HepG2 (cell line): ENCODE measurements around the gene CXXC5. TPM values are rescaled to one million over a fixed set of nuclear protein-coding genes. Genes with fewer than 3 reads are reported as not detected.

Experiments used
- HDAC2 ChIP-seq: sonication (generic); formaldehyde crosslinking; IDR thresholded peaks from 2 replicates; pipeline ENCODE4 v1.4.0; 2020; ENCODE audit warnings: missing genetic modification reagents
- HNRNPLL ChIP-seq: fragments of 200-400 bp; formaldehyde crosslinking; IDR thresholded peaks from 2 replicates; pipeline ENCODE4 v1.6.1; 2017; ENCODE audit warnings: mild to moderate bottlenecking, low read depth, low read length; ENCODE audit not compliant: poor library complexity, severe bottlenecking
- HOXA5 ChIP-seq: sonication (generic); formaldehyde crosslinking; IDR thresholded peaks from 2 replicates; pipeline ENCODE4 v1.4.0; 2020; ENCODE audit warnings: missing genetic modification reagents
- ONECUT2 ChIP-seq: sonication (generic); formaldehyde crosslinking; IDR thresholded peaks from 2 replicates; pipeline ENCODE4 v1.4.0; 2020; ENCODE audit warnings: missing genetic modification reagents
- PHF21A ChIP-seq: sonication (generic); formaldehyde crosslinking; IDR thresholded peaks from 2 replicates; pipeline ENCODE4 v1.5.0; 2020; ENCODE audit warnings: mild to moderate bottlenecking, missing genetic modification reagents
- POLR2AphosphoS5 ChIP-seq: IDR thresholded peaks from 2 replicates; pipeline ENCODE4 v1.6.1; 2012; ENCODE audit warnings: low read depth, low read length
- SYNCRIP ChIP-seq: fragments of 200-400 bp; formaldehyde crosslinking; IDR thresholded peaks from 2 replicates; pipeline ENCODE4 v1.6.1; 2018; ENCODE audit warnings: mild to moderate bottlenecking, low read depth, low read length; ENCODE audit not compliant: insufficient read depth
- ZNF556 ChIP-seq: sonication (generic); formaldehyde crosslinking; IDR thresholded peaks from 2 replicates; pipeline ENCODE4 v1.4.0; 2020; ENCODE audit warnings: mild to moderate bottlenecking, missing genetic modification reagents, borderline replicate concordance
- ZNF652 ChIP-seq: IDR thresholded peaks from 2 replicates; pipeline ENCODE4 v1.6.1; 2016; ENCODE audit warnings: low read depth, borderline replicate concordance
- ZSCAN25 ChIP-seq: sonication (generic); formaldehyde crosslinking; IDR thresholded peaks from 2 replicates; pipeline ENCODE4 v1.8.0; 2022; ENCODE audit warnings: mild to moderate bottlenecking, missing genetic modification reagents
- polyA plus RNA-seq, 8 experiments: library from polyadenylated mRNA; depleted of rRNA in 3 of 8; stranded (reverse) in 7 of 8; unstranded in 1 of 8; fragments of >200 nt; fragmentation: Illumina TruSeq in 4 of 8; extraction: Trizol in 4 of 8; gene quantifications; 2 replicates each; pipeline versions ENCODE4 v1.2.1 to v1.2.3, GENCODE V29; 2011 to 2016; ENCODE audit warnings: low read depth in 4 of 8, missing spikeins in 1 of 8, mixed read lengths in 1 of 8; ENCODE audit not compliant: insufficient read depth in 1 of 8
- total RNA-seq, 5 experiments: library from RNA; depleted of rRNA; stranded (reverse); fragments of >200 nt; fragmentation: Illumina TruSeq; extraction: Trizol; gene quantifications; 2 replicates each; pipeline ENCODE4 v1.2.3, GENCODE V29; 2016; ENCODE audit warnings: low read depth in 1 of 5
- TF ChIP-seq, protein P1 (sequence below): sonication (generic); formaldehyde crosslinking; IDR thresholded peaks from 2 replicates; pipeline ENCODE4 v1.5.0; 2020; ENCODE audit warnings: mild to moderate bottlenecking, missing genetic modification reagents, borderline replicate concordance
- TF ChIP-seq, protein P2 (sequence below): sonication (generic); formaldehyde crosslinking; IDR thresholded peaks from 2 replicates; pipeline ENCODE4 v1.4.0; 2020; ENCODE audit warnings: missing genetic modification reagents, mild to moderate bottlenecking, borderline replicate concordance
- TF ChIP-seq, protein P3 (sequence below): IDR thresholded peaks from 2 replicates; pipeline ENCODE4 v1.6.1; 2012; ENCODE audit warnings: inconsistent platforms
- TF ChIP-seq, protein P4 (sequence below): sonication (generic); formaldehyde crosslinking; conservative IDR thresholded peaks from 2 replicates; pipeline ENCODE4 v1.4.0; 2020; ENCODE audit warnings: mild to moderate bottlenecking, missing genetic modification reagents, moderate library complexity

CXXC5 gene
- total and polyA plus RNA-seq, 2 of the 13 experiments (the other 11 are each of a cell fraction or from before 2014, with no cell fraction given) = 32.3 to 33.0 TPM

DNA sequence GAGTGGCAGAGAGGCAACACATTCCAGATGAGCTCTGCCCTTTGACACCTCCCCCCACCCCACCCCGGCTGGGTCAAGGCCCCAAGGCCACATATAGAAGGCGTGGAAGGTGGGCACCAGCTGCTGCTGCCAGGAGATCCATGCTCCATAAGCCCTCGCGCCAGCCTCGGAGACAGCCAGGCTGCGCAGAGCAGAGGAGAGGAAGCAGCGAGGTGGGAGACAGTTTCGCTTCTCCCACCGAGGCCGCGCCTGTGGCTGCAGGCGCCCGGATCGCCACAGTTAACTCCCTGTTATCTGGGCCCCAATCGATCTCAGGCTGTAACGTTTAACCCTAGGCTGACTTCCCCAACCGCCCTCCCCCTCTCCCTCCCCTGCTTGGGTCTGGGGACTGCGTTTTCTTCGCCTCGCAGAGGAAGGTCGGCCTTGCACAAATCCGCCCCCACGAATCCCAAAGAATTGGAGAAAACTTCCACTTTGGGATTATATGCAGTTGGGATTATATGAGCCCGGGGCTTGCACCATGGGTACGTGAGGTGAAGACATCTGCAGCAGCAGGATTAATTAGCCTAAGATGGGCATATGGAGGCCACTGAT, 1.1 kb upstream of the CXXC5 start (continued):
- TF ChIP-seq, protein P1, sequence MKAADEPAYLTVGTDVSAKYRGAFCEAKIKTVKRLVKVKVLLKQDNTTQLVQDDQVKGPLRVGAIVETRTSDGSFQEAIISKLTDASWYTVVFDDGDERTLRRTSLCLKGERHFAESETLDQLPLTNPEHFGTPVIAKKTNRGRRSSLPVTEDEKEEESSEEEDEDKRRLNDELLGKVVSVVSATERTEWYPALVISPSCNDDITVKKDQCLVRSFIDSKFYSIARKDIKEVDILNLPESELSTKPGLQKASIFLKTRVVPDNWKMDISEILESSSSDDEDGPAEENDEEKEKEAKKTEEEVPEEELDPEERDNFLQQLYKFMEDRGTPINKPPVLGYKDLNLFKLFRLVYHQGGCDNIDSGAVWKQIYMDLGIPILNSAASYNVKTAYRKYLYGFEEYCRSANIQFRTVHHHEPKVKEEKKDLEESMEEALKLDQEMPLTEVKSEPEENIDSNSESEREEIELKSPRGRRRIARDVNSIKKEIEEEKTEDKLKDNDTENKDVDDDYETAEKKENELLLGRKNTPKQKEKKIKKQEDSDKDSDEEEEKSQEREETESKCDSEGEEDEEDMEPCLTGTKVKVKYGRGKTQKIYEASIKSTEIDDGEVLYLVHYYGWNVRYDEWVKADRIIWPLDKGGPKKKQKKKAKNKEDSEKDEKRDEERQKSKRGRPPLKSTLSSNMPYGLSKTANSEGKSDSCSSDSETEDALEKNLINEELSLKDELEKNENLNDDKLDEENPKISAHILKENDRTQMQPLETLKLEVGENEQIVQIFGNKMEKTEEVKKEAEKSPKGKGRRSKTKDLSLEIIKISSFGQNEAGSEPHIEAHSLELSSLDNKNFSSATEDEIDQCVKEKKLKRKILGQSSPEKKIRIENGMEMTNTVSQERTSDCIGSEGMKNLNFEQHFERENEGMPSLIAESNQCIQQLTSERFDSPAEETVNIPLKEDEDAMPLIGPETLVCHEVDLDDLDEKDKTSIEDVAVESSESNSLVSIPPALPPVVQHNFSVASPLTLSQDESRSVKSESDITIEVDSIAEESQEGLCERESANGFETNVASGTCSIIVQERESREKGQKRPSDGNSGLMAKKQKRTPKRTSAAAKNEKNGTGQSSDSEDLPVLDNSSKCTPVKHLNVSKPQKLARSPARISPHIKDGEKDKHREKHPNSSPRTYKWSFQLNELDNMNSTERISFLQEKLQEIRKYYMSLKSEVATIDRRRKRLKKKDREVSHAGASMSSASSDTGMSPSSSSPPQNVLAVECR (CRISPR knock-in tag) = peak; percentile 50; the same call in 1 of the 2 replicates
- peak; percentile 85 for TF ChIP-seq ONECUT2 (CRISPR knock-in tag)
- TF ChIP-seq, protein P2, sequence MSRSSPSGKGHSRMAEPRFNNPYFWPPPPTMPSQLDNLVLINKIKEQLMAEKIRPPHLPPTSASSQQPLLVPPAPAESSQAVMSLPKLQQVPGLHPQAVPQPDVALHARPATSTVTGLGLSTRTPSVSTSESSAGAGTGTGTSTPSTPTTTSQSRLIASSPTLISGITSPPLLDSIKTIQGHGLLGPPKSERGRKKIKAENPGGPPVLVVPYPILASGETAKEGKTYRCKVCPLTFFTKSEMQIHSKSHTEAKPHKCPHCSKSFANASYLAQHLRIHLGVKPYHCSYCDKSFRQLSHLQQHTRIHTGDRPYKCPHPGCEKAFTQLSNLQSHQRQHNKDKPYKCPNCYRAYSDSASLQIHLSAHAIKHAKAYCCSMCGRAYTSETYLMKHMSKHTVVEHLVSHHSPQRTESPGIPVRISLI (CRISPR knock-in tag) = no peak
- TF ChIP-seq HOXA5 (CRISPR knock-in tag) = no peak
- TF ChIP-seq, protein P3, sequence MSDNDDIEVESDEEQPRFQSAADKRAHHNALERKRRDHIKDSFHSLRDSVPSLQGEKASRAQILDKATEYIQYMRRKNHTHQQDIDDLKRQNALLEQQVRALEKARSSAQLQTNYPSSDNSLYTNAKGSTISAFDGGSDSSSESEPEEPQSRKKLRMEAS = peak; percentile 47
- TF ChIP-seq ZSCAN25 = peak; percentile 78
- TF ChIP-seq, protein P4, sequence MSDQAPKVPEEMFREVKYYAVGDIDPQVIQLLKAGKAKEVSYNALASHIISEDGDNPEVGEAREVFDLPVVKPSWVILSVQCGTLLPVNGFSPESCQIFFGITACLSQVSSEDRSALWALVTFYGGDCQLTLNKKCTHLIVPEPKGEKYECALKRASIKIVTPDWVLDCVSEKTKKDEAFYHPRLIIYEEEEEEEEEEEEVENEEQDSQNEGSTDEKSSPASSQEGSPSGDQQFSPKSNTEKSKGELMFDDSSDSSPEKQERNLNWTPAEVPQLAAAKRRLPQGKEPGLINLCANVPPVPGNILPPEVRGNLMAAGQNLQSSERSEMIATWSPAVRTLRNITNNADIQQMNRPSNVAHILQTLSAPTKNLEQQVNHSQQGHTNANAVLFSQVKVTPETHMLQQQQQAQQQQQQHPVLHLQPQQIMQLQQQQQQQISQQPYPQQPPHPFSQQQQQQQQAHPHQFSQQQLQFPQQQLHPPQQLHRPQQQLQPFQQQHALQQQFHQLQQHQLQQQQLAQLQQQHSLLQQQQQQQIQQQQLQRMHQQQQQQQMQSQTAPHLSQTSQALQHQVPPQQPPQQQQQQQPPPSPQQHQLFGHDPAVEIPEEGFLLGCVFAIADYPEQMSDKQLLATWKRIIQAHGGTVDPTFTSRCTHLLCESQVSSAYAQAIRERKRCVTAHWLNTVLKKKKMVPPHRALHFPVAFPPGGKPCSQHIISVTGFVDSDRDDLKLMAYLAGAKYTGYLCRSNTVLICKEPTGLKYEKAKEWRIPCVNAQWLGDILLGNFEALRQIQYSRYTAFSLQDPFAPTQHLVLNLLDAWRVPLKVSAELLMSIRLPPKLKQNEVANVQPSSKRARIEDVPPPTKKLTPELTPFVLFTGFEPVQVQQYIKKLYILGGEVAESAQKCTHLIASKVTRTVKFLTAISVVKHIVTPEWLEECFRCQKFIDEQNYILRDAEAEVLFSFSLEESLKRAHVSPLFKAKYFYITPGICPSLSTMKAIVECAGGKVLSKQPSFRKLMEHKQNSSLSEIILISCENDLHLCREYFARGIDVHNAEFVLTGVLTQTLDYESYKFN (CRISPR knock-in tag) = peak; percentile 61; the same call in 1 of the 2 replicates
- 0 out of 2 replicates have a peak, but pooled peaks have one; percentile 21 for TF ChIP-seq HDAC2
- no peak for TF ChIP-seq SYNCRIP
- peak; percentile 95 for TF ChIP-seq ZNF652
- peak; percentile 36 for TF ChIP-seq HNRNPLL
- TF ChIP-seq PHF21A (CRISPR knock-in tag) = 0 out of 2 replicates have a peak, but pooled peaks have one; percentile 31
- peak; percentile 51; the same call in 1 of the 2 replicates for TF ChIP-seq ZNF556
- peak; percentile 38; the same call in 1 of the 2 replicates for TF ChIP-seq POLR2AphosphoS5
